K562 (cell line): Measurements from ENCODE around the gene RNU5D-1.

Source experiments
- CTCF ChIP-seq, 3 experiments: IDR thresholded peaks in 2 of 3; conservative IDR thresholded peaks in 1 of 3; 2 replicates each; pipeline ENCODE4 v1.5.1; 2011 to 2012; ENCODE audit warnings: low read length in 3 of 3, mild to moderate bottlenecking in 3 of 3, control low read depth in 2 of 3, improper control_type of control experiment in 1 of 3, inconsistent platforms in 1 of 3, low read depth in 1 of 3, mixed read lengths in 1 of 3, moderate library complexity in 1 of 3; ENCODE audit not compliant: insufficient read depth in 2 of 3
- MAX ChIP-seq: sonication (generic); formaldehyde crosslinking; IDR thresholded peaks from 2 replicates; pipeline ENCODE4 v1.9.0; 2022; ENCODE audit warnings: mild to moderate bottlenecking, missing genetic modification reagents
- MCM2 ChIP-seq: fragments of 450-650 bp; IDR thresholded peaks from 2 replicates; pipeline ENCODE4 v1.6.1; 2017; ENCODE audit warnings: low read depth, mild to moderate bottlenecking
- POLR2A ChIP-seq: fragments of 450-650 bp; conservative IDR thresholded peaks from 2 replicates; pipeline ENCODE4 v1.6.1; 2016
- POLR2G ChIP-seq: fragments of 200-400 bp; formaldehyde crosslinking; IDR thresholded peaks from 2 replicates; pipeline ENCODE4 v1.6.1; 2017; ENCODE audit warnings: low read depth, mild to moderate bottlenecking, antibody characterized with exemption, low read length, moderate library complexity
- RAD51 ChIP-seq: fragments of 450-650 bp; IDR thresholded peaks from 2 replicates; pipeline ENCODE4 v1.7.1; 2016; ENCODE audit warnings: low read depth, mild to moderate bottlenecking, borderline replicate concordance
- SETDB1 ChIP-seq: IDR thresholded peaks from one replicate; pipeline ENCODE4 v1.6.1; 2012; ENCODE audit warnings: low read length, control low read depth, inconsistent platforms
- TSC22D4 ChIP-seq: fragments of 450-650 bp; IDR thresholded peaks from 2 replicates; pipeline ENCODE4 v1.6.1; 2016; ENCODE audit warnings: missing genetic modification characterization, missing biosample characterization, control low read depth
- YY1 ChIP-seq, 3 experiments: IDR thresholded peaks; 2 replicates each; pipeline ENCODE4 v1.6.1; 2011; ENCODE audit warnings: low read length in 2 of 3, mild to moderate bottlenecking in 2 of 3, moderate library complexity in 2 of 3, borderline replicate concordance in 1 of 3, control low read depth in 1 of 3, low read depth in 1 of 3; ENCODE audit not compliant: insufficient read depth in 3 of 3, insufficient replicate concordance in 2 of 3, control insufficient read depth in 1 of 3, insufficient read length in 1 of 3; ENCODE audit errors: extremely low read depth in 1 of 3
- TF ChIP-seq, protein P1 (sequence below): fragments of 250-450 bp; sonication (Bioruptor Pico); IDR thresholded peaks from 2 replicates; pipeline ENCODE4 v1.8.0; 2021; ENCODE audit warnings: moderate library complexity, mild to moderate bottlenecking, inconsistent platforms
- TF ChIP-seq, protein P2 (sequence below): fragments of 450-650 bp; formaldehyde crosslinking; IDR thresholded peaks from 2 replicates; pipeline ENCODE4 v1.4.0; 2020; ENCODE audit warnings: mild to moderate bottlenecking, mixed read lengths

DNA sequence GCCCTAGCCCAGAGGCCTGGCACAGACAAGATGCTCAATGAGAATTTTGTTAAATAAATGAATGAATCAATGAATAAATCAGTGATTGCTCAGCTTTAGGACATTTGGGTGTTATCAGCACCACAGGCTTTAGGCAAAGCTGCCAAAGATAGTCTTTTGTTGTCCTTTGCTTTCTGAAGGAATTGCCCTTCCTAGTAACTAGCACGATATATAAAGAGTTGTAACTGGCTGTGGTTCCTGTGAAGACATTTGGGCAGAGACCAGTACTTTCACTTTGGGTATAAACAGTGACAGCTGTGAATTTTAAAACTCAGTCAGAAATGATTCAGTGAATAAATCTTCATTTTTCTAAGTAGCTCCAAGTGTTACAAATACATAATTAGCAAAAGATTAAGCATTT lies 13.3 kb downstream of the RNU5D-1 start:
- TF ChIP-seq MCM2 (no peak), CTCF (IDR thresholded peaks at IDR 0.05 in 2 of 3, conservative IDR thresholded peaks at IDR 0.05 in 1 of 3; ENCODE audit: insufficient read depth in 2 of 3, low read depth in 1 of 3, low read length in 3 of 3) (no peak), MAX (CRISPR knock-in tag) (no peak), POLR2A (no peak), SETDB1 (no peak), YY1 (IDR thresholded peaks at IDR 0.05; ENCODE audit: borderline replicate concordance in 1 of 3, control insufficient read depth in 1 of 3, extremely low read depth in 1 of 3, insufficient read depth in 3 of 3, insufficient read length in 1 of 3, insufficient replicate concordance in 2 of 3, low read depth in 1 of 3, low read length in 2 of 3) (no peak), POLR2G (no peak), RAD51 (no peak), TSC22D4 (tag) (no peak)
- TF ChIP-seq, protein P1, sequence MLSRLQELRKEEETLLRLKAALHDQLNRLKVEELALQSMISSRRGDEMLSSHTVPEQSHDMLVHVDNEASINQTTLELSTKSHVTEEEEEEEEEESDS, result no peak
- TF ChIP-seq, protein P2, sequence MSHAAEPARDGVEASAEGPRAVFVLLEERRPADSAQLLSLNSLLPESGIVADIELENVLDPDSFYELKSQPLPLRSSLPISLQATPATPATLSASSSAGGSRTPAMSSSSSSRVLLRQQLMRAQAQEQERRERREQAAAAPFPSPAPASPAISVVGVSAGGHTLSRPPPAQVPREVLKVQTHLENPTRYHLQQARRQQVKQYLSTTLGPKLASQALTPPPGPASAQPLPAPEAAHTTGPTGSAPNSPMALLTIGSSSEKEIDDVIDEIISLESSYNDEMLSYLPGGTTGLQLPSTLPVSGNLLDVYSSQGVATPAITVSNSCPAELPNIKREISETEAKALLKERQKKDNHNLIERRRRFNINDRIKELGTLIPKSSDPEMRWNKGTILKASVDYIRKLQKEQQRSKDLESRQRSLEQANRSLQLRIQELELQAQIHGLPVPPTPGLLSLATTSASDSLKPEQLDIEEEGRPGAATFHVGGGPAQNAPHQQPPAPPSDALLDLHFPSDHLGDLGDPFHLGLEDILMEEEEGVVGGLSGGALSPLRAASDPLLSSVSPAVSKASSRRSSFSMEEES (CRISPR knock-in tag), result no peak
